Right ventricle myocardium inferior (tissue), 1 donor: ENCODE measurements around the gene PRPF19. TPM values are rescaled to one million over a fixed set of nuclear protein-coding genes. Genes with fewer than 3 reads are reported as not detected.

Experiments used
- ATAC-seq: fragments of 200-7000 bp; cut with Tn5 transposase; one replicate; pipeline ENCODE4 v1.9.1; 2020; ENCODE audit warnings: mild to moderate bottlenecking, moderate library complexity
- DNase-seq: peaks from one replicate; pipeline ENCODE4 v3.0.0; 2021; ENCODE audit errors: missing footprints
- intact Hi-C: fragments of 100-400 bp; cut with DNase I; formaldehyde crosslinking; loops from one replicate; pipeline ENCODE4 v1.11.0; 2022
- total RNA-seq: library from RNA; stranded (reverse); fragmentation: NEBNext Ultra II Directional; extraction: Animal tissue kit (Norgen Biotek cat#: 25700); gene quantifications from one replicate; pipeline ENCODE4 v1.2.1, GENCODE V29; 2021
- donor health status: DM: no; HTN: yes; CAD: no; lungs with severe emphysema.

The PRPF19 gene
- total RNA-seq, 1 donor from 2014 or later: 41.1 TPM

DNA sequence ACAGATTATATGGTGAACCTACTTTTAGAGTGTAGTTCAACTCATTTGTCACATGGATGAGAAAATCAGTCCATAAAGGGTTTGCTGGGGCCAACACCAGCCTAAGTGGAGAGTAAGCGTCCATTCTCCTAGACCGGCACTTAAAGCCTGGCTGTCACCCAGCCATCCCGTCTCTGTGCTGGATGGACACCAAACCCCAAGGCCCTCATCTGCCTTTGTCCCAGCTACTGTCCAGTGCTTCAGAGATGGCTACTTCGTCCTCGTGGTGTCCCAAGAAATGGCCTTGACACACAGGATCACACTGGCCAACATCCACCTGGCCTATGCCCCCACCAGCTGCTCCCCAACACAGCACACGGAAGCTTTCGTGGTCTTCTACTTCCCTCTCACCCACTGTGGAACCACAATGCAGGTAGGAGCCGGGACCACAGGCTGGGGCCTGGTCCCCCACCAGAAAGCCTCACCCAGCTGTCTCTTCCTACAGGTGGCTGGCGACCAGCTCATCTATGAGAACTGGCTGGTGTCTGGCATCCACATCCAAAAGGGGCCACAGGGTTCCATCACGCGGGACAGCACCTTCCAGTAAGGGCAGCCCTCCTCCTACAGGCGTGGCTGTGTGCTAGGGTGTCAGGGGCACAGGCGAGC is 35.5 kb downstream of the PRPF19 start:
- intact Hi-C loops: no loop called here

DNA sequence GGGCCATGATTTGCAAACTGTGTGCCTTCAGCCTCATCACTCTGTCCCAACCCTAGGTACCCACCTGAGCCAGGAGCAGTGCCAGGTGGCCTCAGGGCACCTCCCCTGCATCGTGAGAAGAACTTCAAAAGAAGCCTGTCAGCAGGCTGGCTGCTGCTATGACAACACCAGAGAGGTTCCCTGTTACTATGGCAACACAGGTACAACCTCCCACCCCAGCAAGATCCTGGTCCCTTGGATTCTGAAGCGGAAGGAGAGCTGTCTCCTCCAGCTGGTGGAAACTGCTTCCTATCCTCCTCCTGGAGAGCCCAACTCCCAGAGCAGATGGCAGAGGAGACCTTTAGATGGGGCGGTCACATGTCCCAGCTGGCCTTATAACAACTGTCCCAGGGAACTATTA is 36.1 kb downstream of the PRPF19 start:
- ATAC-seq (no peak), DNase-seq (no peak)
- intact Hi-C loops: no loop called here

More for the DNA sequence above, 35.5 kb downstream of the PRPF19 start:
- no peak for ATAC-seq
- no peak for DNase-seq

DNA sequence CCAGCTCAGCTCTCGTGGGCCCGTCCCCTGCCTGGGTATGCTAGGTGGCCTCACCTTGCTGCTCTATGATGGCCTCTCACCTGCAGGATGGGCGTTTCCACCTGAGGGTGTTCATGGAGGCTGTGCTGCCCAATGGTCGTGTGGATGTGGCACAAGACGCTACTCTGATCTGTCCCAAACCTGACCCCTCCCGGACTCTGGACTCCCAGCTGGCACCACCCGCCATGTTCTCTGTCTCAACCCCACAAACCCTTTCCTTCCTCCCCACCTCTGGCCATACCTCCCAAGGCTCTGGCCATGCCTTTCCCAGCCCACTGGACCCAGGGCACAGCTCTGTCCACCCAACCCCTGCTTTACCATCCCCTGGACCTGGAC is 36.9 kb downstream of the PRPF19 start:
- DNase-seq (no peak), ATAC-seq (no peak)
- intact Hi-C loops: no loop called here

DNA sequence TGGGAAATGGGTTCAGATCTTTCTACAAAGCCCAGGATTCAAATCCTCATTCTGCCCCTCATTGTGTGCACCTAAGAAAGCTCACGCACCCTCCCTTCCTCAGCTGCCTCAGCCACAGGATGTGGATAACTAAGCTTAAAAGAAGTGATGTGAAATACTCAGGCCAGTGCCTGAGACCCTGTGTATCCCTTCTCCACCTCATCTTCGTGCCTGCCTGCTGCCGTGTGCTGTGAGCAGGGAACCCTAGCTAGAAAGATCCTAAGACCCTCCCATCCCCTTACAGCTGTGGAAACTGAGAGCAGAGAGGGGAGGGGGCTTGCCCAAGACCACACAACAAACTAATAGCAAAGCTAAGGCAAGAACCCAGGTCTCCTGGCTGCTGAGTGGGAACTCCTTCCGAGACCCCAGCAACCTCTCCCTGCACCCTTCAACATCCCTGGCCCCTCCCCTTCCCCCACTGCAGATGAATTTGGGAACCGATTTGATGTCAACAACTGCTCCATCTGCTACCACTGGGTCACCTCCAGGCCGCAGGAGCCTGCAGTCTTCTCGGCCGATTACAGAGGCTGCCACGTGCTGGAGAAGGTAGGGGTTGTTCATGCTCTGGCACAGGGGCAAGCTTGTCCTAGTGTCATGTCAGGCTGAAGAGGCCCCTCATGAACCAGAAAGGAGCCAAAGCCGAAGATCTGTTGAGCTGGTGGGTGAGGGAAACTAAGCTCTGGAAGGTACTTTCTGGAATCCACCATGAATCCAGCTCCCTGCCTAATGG is 37.5 kb downstream of the PRPF19 start:
- ATAC-seq (no peak), DNase-seq (no peak)
- intact Hi-C loops: no loop called here

DNA sequence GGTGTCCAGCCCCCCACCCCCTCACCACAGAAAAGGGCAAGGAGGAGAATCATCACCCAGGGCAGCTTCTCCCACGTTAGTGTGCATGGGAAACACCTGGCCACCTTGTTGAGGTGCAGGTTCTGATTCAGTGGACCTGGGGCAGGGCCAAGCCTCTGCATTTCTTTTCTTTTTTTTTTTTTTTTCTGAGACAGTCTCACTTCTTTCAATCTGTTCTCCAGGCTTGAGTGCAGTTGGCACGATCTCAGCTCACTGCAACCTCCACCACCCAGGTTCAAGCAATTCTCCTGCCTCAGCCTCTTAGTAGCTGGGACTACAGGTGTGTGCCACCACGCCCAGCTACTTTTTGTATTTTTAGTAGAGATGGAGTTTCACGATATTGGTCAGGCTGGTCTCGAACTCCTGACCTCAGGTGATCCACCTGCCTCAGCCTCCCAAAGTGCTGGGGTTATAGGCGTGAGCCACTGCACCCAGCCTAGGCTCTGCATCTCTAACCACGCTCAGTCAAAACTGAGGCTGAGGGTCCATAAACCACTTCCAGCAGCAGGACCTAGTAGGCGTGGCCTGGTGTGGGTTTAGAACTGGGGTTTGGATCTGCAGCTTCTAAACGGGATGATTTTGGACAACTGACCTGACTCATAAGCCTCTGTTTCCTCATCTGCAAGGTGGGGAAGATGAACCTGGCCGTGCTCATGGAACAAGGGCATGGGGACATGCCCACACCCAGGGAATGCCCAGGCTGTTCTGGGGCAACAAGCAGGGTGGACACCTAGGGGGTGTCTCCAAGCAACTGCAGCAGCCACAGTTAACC is 38.3 kb downstream of the PRPF19 start:
- ATAC-seq (no peak), DNase-seq (no peak)
- intact Hi-C loops: no loop called here

DNA sequence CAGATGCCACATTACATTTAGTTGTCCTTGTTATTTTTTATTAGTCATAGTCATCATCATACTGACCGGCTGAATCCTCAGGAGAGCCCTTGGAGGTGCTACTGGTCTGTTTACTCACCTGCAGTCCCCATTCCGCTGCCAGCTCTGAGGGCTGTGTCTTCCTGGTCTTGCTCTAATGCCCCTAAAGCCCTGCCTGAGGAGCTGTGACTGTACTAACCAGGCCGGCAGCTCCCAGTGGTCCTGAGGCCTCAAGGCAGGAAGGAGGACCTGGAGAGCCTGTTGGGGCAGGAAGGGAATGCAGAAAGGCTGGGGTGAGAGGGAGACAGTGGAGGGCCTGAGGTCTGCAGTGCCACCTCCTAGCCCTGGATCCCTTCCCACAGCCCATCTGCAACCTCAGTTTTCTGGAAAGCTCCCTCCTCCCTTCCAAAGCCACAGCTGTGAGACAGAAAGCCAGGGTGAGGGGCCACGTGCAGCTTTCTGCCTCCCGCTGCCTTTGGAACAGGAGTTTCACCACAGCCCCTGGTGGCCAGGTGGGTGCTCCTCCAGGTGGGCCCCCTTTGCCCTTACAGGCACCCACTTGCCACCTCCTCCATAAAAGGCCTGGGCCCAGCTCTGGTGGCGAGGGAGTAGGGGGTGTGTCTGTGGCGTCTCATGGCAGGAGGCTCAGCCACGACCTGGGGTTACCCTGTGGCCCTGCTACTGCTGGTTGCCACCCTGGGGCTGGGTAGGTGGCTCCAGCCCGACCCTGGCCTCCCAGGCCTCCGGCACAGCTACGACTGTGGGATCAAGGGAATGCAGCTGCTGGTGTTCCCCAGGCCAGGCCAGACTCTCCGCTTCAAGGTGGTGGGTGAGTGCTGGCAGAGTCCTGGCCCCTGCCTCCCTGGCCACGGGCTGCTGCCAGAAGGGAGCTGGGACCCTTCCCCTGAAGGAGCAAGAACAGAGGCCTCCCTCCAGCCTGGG is 39.2 kb downstream of the PRPF19 start, which contains the start of gene ZP1:
Gene ZP1 (plus strand): TSS at position 632 of the 960 bp plus-strand sequence. CDS start 20 bp downstream, at position 652.
- no peak for DNase-seq
- no peak for ATAC-seq
- intact Hi-C loops: no loop called here

DNA sequence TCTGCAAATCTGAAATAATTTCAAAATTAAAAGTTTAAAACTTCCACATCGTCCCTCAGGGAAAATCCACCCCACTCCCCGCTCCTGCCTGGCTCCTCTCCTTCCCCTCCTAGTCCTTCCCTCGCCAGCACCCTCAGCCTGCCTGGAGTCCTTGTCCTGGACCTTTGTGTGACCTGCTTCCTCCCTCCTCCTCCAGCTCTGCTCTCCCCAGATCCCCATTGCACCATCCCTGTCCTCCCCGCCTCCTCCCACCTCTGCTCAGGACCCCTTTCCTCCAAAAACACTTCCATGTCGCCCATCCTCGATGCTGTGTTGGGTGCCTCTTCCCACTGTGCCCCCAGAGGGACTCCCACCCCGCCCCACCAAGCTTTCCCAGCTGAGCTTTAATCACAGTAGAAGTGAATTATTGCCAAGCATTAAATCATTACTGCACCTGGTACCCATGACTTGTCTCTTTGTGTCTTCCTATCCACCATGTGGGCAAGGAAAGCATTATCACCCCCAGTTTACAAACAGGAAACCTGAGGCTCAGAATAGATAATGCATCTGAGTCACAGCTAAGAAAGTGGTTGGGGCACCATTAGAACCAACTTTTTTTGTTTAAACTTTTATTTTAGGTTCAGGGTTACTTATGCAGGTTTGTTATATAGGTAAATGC is 41.4 kb downstream of the PRPF19 start:
- intact Hi-C loops: no loop called here
- DNase-seq: no peak
- no peak for ATAC-seq

DNA sequence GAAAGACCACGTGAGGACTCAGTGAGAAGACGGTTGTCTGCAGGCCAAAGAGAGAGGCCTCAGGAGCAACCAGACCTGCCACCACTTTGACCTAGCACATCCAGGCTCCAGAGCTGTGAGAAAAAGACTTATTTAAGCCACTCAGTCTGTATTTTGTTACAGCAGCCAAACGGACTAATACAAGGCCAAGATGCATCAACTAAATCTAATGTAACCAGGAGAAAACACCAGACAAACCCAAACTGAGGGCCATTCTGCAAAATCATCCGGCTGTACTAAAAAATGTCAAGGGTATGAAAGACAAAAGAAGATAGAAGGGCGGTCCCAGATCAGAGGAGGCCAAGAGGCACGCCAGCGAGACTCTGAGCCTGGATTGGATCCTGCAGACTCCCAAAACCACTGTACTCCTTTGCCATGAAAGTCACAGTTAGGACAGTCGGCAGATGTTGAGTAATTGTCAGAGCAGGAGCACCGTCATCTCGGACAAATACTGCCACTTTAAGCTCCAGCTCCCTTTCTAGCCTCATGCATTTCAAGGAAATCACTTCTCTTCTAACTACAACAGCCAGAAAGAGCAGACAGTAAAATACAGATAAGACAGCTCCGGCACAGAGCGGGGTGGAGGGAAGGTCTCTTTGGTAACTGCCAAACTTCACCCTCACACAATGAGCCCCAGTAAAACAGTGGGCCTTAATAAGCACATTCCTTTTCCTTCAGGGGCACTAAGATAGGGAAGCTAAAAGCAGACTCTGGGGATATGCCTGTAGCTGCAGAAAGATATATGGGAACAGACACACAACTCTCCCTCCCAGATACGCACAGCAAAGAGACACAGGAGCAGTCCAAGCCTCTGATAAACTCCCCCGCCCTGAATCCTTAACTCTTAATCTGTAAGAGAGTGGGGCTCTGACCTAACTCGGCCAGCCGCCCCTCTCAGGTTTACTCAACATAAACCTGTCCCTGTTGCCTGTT is 42.5 kb downstream of the PRPF19 start:
- DNase-seq (no peak), ATAC-seq (no peak)
- intact Hi-C loops: no loop called here

DNA sequence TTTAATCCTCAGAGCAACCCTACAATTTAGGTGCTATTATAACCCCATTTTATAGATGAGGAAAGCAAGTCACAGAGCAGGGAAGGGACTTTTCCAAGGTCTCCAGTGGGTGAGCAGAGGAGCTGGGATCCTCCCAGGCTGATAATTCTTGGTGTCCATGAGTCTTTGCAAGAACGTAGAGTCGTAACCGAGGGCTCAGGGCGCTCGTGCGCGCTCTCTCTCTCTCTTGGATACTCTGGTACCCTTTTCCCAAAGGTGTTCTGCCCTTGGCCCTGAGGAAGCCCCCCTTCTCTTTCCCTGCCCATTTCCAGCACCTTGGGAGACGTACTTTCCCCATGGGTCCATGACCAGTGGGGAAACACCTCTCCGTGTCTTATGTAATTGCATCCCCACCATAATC is 44.2 kb downstream of the PRPF19 start:
- no peak for DNase-seq
- intact Hi-C loops: no loop called here
- no peak for ATAC-seq

DNA sequence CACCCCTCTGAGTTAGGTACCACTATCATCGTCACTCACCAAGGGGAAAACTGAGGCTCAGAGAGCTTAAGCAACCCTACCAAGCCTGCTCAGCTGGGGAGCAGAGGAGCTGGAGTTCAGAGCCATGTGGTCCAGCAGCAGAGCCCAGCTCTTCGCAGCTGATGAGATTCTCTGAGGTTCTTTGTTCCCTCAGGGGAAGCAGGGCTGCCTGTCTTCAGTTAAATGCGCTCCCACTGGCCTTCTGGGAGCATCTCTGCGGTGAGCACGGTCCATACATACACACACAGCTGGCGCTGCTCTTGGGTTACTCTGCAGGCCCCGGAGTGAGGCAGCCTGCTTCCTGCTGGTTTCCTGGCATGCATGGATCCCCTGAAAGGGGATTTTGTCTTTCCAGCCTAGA is 45.4 kb downstream of the PRPF19 start:
- intact Hi-C loops: no loop called here
- no peak for DNase-seq
- no peak for ATAC-seq

DNA sequence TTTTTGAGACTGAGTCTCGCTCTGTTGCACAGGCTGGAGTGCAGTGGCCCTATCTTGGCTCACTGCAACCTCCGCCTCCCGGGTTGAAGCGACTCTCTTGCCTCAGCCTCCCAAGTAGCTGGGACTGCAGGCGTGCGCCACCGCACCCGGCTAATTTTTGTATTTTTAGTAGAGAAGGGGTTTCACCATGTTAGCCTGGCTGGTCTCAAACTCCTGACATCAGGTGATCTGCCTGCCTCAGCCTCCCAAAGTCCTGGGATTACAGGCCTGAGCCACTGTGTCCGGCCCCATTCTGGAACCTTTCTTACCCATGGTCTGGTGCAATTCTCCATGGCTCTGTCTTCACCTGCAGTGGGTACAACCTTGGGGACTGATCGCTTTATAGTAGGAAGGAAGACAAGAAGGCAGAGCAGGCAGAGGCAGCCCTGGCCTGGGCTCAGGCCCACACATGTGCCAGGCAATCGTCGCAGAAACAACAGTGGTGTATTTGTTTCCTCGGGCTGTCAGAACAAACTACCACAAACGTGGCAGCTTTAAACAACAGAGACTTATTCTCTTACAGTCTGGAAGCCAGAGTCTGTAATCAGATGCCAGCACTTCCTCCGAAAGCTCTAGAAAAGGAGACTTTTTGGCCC is 46.7 kb downstream of the PRPF19 start:
- DNase-seq (no peak), ATAC-seq (no peak)
- intact Hi-C loops: no loop called here

DNA sequence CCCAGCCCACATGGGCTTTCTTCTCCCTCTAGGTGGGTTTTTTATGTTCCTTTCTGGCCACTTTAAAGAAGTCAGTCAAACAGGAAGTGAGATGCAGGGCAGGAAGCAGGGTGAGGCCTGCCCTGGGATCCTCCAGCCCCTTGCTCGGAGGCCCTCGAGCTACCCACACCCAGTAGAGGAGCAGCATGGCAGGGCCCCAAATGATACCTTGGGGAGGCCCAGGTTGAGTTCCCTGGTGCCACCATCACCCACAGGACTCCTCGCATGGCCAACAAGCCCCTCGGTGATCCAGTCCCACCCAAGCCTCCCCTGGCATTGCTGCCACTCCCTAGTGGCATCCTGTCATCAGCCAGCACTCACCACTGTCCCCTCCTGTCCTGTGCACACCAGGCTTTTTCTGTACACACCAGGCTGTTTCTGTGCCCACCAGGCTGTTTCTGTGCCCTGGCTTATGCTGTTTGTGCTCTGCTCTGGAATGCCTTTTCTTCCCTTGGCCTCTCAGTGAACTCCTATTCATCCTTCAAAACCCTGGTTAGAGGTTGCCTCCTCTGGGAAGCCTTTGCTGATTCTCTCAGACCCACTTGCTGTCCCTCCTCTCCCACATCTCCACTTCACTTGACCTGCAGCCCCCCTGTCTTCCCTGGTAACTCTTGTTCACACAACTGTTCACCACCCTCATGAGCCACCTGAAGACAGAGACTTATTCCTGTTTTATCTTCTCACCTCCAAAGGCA is 47.5 kb downstream of the PRPF19 start:
- ATAC-seq (no peak), DNase-seq (no peak)
- intact Hi-C loops: no loop called here

DNA sequence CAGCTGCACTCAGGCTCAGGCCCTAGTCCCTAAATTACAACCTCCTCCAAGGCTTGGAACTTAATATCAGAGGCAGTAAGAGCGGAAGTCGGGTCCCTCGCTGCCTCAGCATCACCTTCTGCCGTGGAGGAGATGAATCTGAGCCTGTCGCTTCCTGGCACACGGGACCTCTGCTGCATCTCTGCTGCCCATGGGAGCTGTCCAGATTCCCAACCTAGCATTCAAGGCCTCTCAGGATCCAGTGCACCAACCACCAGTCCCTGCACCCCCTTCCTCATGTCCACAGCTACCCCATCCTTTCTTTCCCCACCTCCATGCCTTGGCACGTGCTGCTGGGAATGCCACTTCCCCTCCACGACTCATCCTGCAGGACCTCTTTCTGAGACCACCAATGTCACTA is 48.1 kb downstream of the PRPF19 start:
- ATAC-seq: no peak
- intact Hi-C loops: no loop called here
- DNase-seq: no peak

DNA sequence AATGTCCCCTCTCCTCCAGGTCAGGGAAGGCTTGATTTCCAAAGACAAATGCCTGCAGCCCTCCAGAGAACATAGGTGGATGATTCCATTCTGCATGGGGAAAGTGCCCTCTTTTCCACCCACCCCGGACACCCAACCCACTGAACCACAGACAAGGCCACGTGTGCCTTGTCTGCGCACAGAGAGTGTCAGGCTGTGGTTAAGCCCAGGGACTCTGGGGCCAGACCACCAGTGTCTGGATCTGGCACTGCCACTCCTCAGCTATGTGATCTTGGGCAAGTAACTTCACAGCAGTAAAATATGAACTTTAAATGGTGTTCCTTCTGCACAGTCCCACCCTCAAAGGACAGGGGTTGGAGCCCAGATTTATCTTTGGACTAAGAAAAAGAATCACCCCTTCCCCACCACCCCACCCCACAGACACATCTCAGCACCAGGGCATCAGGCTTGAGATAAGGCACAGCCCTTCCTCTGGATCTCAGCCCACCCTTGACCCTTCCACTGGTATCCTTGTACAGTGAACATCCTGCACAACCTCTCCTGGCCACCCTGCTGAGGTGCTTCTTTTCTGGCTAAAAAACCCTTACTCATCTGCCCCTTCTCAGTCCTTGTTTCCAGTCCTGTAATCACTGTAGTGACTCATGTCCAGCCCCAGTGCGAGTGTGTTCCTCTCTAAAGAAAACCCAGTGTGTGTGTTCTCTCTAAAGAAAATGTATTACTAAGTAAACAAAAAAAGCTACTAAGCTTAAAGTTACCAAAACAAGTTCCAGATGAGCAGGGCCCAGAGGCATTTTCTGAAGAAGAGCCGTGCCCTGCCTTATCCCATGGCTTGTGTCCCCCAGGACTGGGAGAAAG is 48.8 kb downstream of the PRPF19 start:
- intact Hi-C loops: no loop called here
- DNase-seq (no peak), ATAC-seq (no peak)
